Ecto neural progenitor cell (in vitro differentiated cells): ENCODE measurements around the gene TOB2.
A peak's percentile ranks its signal among the peaks of the same experiment; 100 is the strongest.
"Not testable (repeated sequence)": the region's sequence is repeated elsewhere in the genome, so short reads cannot be mapped to it uniquely, and the experiment has no call there.

Source experiments
- DNase-seq: peaks from one replicate; pipeline ENCODE4 v3.0.0-alpha.2; 2018; ENCODE audit warnings: low spot score

Gene TOB2

DNA sequence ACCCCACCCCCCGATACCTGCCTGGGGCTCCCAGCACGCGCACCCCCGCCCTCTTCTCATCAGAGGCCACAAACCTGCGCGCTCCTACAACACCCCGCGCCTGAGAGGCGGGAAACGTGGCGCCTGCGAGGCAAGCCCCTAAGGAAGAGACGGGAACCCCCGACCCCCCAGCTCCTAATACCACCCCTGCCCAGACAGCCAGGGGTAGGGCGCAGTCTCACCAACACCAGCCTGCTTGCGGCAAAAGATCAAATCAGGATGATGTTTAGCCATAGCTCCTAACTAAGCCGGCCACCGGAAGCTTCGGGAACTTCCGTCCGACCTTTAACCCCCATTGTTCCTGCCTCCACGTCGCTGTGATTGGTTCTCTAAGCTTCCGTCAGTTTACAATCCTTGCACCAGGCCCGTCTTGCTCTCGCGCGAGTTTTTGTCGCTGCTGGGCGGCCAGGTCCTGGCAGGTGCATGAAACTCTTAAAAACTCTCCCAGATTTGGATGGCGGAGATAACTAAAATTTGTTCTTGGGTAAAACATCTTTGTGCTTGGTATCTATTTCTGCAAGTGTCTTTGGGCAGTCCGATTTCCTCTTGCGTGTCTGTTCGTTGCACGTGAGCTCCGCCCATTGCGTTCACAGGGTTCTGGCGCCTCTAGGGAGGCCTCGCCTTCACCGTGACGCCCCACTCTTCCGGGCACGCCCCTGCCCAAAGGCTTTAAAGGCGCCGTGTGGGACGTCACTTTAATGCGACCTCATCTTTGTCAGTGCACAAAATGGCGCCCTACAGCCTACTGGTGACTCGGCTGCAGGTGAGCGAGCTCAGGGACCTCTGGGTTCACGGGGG lies 22.0 kb upstream of the TOB2 start, which contains the start of the genes ACO2 and PHF5A:
ACO2 (plus strand) TSS at position 737 of the 837 bp plus-strand sequence; CDS start at position 767, 30 bp downstream.
PHF5A (minus strand) TSS at position 312 of the 837 bp plus-strand sequence; CDS start at position 273, 39 bp downstream.
- peak; percentile 98 for DNase-seq

GRCh38 chr22:41461901-41462300 lies 15.3 kb upstream of the TOB2 start:
- DNase-seq: no peak

DNA sequence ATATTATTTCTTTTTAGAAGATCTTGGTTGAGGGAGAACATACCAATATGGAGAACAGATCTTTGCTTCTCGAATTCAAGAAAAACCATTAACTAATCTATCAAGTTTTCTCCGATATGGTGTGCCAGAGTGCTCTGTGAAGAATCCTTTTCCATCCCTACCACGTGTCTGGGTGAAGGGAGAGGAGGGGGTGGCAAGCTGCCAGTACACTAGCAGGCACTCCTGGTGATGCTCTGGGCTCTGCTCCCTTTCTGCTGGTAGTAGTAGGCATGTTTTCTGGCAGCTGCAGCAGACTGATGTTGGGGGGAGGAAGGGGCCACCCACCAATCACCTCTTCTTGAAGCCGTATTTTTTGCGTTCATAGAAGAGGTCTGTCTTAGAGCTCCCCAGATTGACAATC lies 13.5 kb upstream of the TOB2 start:
- not testable (repeated sequence) for DNase-seq

DNA sequence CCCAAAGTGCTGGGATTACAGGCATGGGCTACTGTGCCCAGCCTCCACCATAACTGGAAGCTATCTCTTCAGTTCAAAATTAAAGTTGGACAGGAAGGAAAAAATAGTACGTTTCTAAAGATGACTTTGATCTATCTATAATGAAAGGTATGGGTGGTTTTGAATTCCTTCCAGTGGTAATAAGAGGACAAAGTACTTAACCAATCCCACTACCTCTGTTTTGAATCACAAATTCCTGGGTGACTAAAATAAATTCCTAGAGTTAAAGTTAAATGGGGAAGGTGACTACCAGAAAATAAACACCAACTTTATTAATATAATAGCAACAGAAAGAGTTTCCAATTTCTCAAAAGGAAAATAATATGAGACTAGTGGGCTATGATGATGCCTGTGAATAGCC lies 12.8 kb upstream of the TOB2 start:
- DNase-seq: no peak

DNA sequence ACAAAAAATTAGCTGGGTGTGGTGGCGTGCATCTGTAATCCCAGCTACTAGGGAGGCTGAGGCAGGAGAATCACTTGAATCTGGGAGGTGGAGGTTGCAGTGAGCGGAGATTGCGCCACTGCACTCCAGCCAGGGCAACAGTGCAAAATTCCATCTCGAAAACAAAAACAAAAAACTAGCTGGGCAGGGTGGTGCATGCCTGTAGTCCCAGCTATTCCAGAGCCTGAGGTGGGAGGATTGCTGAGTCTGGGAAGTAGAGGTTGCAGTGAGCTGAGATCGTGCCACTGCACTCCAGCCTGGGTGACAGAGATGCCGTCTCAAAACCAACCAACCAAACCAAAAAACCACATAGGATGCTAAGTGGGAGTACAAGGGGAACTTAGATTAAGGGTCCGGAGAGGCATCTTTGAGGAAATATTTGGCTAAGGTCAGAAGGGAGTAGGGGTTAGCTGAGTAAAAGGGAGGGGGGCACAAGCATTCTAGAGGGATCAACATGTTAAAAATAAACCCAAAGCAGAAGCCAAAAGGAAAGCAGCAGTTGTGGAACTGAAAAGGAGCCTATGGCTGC lies 11.6 kb upstream of the TOB2 start:
- no peak for DNase-seq

DNA sequence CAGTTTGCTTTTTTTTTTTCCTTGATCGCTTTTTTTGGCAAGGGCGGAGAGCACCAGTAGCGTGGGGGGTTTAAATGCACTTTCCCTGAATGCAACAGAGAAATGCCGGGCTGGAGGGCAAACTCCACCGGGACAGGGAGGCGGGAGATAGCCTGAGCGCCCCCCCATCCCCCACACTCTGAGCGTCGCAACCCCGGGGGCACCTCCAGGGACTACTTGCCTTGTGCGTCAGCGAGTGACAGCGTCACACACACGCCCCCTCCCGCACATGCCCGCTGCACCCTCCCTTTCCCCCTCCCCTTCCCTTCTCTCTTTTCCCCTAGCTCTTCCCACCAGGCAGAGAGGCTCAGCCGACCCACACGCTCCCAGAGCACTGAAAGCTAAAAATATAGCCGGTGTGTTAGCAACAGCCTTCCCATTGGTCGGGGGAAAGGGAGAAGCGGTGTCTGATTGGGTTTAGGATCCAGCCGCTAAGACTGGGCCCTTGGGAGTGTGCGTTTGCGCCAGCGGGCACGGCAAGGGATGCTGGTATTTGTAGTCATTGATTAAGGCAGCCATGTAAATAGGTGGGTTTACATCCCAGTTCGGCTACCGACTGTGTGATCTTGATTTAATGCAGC lies 1.7 kb upstream of the TOB2 start:
- DNase-seq: peak; percentile 96

- DNase-seq: peak; percentile 88
These were observed 1.0 kb upstream of the TOB2 start for GRCh38 chr22:41447435-41448188.

GRCh38 chr22:41446057-41446501 lies 522 bp downstream of the TOB2 start:
- DNase-seq: no peak

- DNase-seq: peak; percentile 71
These were observed 1.2 kb downstream of the TOB2 start for GRCh38 chr22:41445129-41446056.

DNA sequence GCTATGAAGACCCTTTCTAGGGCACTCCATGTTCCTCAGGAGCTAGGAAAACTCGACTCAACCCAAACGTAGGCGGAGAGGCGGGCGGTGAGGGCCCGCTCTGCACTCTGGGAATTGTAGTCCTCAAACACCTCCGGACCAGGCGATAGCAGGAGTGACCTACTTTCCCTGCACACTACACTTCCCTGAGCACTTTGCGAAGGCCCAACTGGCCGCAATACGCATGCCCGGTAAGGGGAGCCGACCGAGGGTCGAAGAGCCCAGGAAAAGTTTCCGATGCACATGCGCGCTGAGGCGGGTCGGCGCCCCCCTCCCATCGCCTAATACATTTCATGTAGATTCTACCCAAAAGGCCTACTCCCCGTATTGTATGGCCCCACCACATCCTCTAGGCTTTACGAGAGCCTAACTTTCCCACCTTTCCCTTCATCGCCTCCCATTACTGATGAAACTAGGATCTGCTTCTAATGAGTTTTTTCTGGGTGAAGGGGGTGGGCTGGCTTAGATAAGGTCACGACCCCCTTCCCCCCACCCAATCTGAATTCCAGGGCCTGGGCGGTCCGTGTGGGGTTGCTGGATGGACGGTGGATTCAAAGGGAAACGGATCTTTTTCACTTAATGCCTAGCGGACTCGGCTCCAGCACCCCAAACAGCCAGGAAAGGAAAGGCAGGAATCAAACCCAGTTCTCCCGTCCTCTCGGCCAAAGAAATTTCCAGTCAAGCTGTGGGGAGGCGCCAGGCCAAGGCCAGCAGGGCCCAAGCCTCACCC lies 2.1 kb downstream of the TOB2 start:
- DNase-seq: peak; percentile 97

- DNase-seq: no peak
These were observed 4.3 kb downstream of the TOB2 start for GRCh38 chr22:41442240-41442792.

DNA sequence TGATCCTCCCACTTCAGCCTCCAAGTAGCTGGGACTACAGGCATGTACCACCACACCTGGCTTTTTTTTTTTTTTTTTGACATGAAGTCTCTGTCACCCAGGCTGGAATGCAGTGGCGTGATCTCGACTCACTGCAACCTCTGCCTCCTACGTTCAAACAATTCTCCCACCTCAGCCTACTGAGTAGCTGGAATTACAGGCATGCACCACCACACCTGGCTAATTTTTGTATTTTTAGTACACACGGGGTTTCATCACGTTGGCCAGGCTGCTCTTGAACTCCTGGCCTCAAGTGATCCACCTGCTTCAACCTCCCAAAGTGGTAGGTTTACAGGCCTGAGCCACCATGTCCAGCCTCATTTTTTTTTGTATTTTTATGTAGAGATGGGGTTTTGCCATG lies 6.1 kb downstream of the TOB2 start:
- DNase-seq: not testable (repeated sequence)

DNA sequence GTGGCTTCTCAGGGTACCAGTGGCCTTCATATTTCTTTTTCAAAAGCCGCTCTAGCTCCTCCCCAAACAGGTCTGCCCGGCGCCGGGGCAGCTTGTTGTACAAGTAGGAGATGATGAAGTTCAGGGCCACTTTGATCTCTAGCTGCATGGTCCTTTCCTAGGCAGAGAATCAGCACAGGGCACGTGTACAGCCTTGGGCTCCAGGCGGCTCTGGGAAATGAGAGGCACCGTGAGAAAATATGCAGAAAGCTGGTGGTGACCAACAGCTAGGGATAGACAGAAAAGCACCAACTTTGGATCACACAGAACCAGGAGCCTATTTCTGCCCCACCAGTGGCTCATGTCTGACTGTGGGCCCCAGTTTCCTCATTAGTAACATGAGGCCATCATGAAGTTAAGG lies 9.4 kb downstream of the TOB2 start:
- no peak for DNase-seq

DNA sequence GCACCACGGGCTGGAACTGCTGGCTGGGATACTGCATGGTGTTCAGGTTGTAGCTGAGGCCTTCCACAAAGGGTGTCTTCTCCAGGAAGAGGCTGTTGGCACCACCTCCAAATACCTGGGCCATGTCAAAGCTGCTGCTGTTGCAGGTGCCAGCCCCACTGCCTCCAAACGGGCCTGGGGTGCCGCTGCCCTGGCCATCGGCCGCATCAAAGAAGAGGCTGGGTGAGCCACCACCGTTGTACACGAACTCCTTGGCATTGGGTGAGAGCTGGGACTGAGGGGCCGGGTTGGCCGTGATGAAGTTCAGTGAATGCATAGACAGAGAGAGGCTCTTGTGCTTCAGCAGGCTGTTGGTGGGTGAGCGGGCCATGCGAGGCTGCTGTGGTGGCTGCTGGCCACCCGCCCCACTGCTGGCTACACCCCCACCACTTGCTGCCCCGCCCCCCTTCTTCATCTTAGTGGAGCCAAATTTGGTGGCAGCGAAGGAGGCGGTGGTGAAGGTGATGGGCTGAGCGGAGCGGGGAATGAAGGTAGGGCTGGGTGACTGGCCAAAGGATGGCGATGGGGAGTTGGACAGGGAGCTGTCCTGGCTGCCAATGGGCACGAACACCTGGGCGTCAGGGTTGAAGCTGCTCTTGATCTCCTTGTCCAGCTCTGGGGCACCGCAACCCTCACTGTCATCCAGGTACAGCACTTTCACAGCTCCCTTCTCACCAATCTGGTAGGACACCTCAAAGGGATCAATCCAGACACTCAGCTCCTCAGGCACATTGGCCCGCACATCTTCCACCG lies 10.1 kb downstream of the TOB2 start:
- no peak for DNase-seq

DNA sequence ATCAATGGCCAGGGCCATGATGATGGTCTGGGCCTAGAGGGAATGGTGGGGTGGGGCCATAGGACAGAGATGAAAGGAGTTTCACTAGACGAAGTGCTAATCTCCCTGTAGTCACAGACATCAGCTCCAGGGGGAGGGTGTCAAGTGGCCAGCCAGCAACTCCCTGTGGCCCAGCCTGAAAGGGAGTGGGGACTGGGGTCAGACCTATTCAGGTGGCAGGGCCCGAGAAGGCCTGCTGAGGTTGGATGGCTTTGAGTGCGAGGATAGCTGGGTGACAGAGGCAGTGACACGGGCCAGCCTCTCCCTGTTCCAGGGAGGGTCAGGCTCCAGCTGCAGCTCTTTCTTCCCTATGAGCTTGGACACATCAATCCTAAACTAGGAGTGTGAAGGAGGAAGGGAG lies 11.0 kb downstream of the TOB2 start:
- DNase-seq: no peak

GRCh38 chr22:41434361-41435003 lies 12.1 kb downstream of the TOB2 start:
- DNase-seq: not testable (repeated sequence)

DNA sequence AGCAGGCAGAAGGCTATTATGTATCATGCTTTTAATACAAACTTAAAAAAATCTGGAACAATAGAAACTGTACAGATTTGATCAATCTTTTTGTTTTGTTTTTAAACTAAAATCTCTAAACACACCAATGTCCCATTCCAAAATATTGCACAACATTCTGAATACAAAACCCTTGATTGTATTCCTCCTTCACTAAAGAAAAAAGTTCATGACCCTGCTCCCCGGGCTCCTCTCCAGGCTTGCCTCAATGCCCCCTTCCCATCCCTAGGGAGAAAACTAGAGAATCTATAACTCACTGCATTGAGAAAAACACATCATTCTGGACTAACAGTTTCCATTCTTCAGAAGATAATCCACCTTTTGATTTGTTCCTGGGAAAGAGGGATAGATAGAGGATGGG lies 13.1 kb downstream of the TOB2 start:
- not testable (repeated sequence) for DNase-seq

- DNase-seq: no peak
These were observed 14.9 kb downstream of the TOB2 start for GRCh38 chr22:41431656-41432055.

GRCh38 chr22:41429951-41430332 lies 16.7 kb downstream of the TOB2 start:
- DNase-seq: no peak
